K562 (cell line): ENCODE measurements around the gene ERCC1. TPM values are rescaled to one million over a fixed set of nuclear protein-coding genes. Genes with fewer than 3 reads are reported as not detected.

Experiments used
- CEBPZ ChIP-seq: fragments of 150-350 bp; IDR thresholded peaks from 2 replicates; pipeline ENCODE4 v1.6.1; 2014; ENCODE audit warnings: low read depth, mild to moderate bottlenecking, low read length, borderline replicate concordance
- HNRNPL ChIP-seq: fragments of 200-400 bp; formaldehyde crosslinking; IDR thresholded peaks from 2 replicates; pipeline ENCODE4 v1.6.1; 2017; ENCODE audit warnings: low read depth, mild to moderate bottlenecking, low read length
- NKRF ChIP-seq: fragments of 450-650 bp; IDR thresholded peaks from 2 replicates; pipeline ENCODE4 v1.6.1; 2016; ENCODE audit warnings: borderline replicate concordance
- PRMT5 ChIP-seq: sonication (generic); formaldehyde crosslinking; IDR thresholded peaks from 2 replicates; pipeline ENCODE4 v1.5.0; 2020; ENCODE audit warnings: missing genetic modification reagents
- SMAD2 ChIP-seq: fragments of 150-350 bp; IDR thresholded peaks from 2 replicates; pipeline ENCODE4 v1.6.1; 2014; ENCODE audit warnings: low read depth, mild to moderate bottlenecking, low read length
- SNRNP70 ChIP-seq: fragments of 200-400 bp; formaldehyde crosslinking; optimal IDR thresholded peaks from 2 replicates; pipeline ENCODE3; 2017; ENCODE audit warnings: low read depth, low read length
- ZNF175 ChIP-seq: fragments of 200-800 bp; sonication (Bioruptor generic); IDR thresholded peaks from 2 replicates; pipeline ENCODE4 v1.6.1; 2016; ENCODE audit warnings: low read depth, mild to moderate bottlenecking, missing genetic modification characterization, missing compliant biosample characterization
- ZNF263 ChIP-seq: sonication (generic); formaldehyde crosslinking; IDR thresholded peaks from 2 replicates; pipeline ENCODE4 v1.8.0; 2022; ENCODE audit warnings: mild to moderate bottlenecking, missing genetic modification reagents, borderline replicate concordance
- ZNF407 ChIP-seq: fragments of 450-650 bp; IDR thresholded peaks from 2 replicates; pipeline ENCODE4 v1.6.1; 2016; ENCODE audit warnings: low read depth
- ZNF699 ChIP-seq: fragments of 250-450 bp; sonication (Bioruptor Pico); IDR thresholded peaks from 2 replicates; pipeline ENCODE4 v1.8.0; 2021; ENCODE audit warnings: mild to moderate bottlenecking, moderate library complexity; ENCODE audit not compliant: insufficient replicate concordance
- polyA plus RNA-seq, 8 experiments: library from polyadenylated mRNA; depleted of rRNA in 4 of 8; stranded (reverse) in 5 of 8; unstranded in 3 of 8; fragments of >200 nt; fragmentation: Nextera tagmentation in 2 of 8; fragmentation: Illumina TruSeq in 1 of 8; extraction: Ambion mirVana in 2 of 8; extraction: Trizol in 1 of 8; gene quantifications; 2 replicates each; pipeline versions ENCODE4 v1.2.1 to v1.2.3, GENCODE V29; 2011 to 2014; ENCODE audit warnings: inconsistent platforms in 1 of 8, missing spikeins in 1 of 8
- total RNA-seq, 7 experiments: library from RNA; depleted of rRNA in 6 of 7; stranded (reverse); fragments of >200 nt in 6 of 7; fragmentation: Illumina TruSeq in 2 of 7; extraction: Trizol in 2 of 7; gene quantifications; 2 replicates each; pipeline versions ENCODE4 v1.2.1 to v1.2.3, GENCODE V29; 2011 to 2021; ENCODE audit warnings: low replicate concordance in 1 of 7

ERCC1 gene
- total and polyA plus RNA-seq, 9 of the 15 experiments (the other 6 are each of a cell fraction or from before 2014, with no cell fraction given): 9.3 to 92.6 (median 60.0) TPM

GRCh38 chr19:45444318-45445041 is 20.8 kb upstream of the ERCC1 start (continued):
- TF ChIP-seq ZNF407: no peak
- TF ChIP-seq ZNF175 (CRISPR knock-in tag): no peak
- no peak for TF ChIP-seq CEBPZ
- no peak for TF ChIP-seq SNRNP70
- TF ChIP-seq ZNF263 (CRISPR knock-in tag): no peak
- TF ChIP-seq SMAD2: no peak
- no peak for TF ChIP-seq ZNF699 (CRISPR knock-in tag)
- no peak for TF ChIP-seq HNRNPL
- TF ChIP-seq NKRF: no peak
- no peak for TF ChIP-seq PRMT5
